H9 (cell line): ENCODE data around the gene SNRNP200. TPM values are rescaled to one million over a fixed set of nuclear protein-coding genes. Genes with fewer than 3 reads are reported as not detected.

Experiments used
- DNase-seq: peaks from one replicate; pipeline ENCODE4 v3.0.0-alpha.2; 2017
- H2AFZ ChIP-seq: one replicate; pipeline ENCODE4 v1.6.1; 2013; ENCODE audit warnings: mild to moderate bottlenecking, low read length, control low read depth, moderate library complexity
- H2AK5ac ChIP-seq: 2 replicates; pipeline ENCODE4 v1.6.1; 2013; ENCODE audit warnings: low read length, control low read depth, mixed read lengths; ENCODE audit not compliant: insufficient read length
- H2BK120ac ChIP-seq: one replicate; pipeline ENCODE4 v1.6.1; 2013; ENCODE audit warnings: low read depth, mild to moderate bottlenecking, low read length, control low read depth, inconsistent platforms; ENCODE audit not compliant: poor library complexity, severe bottlenecking
- H2BK12ac ChIP-seq: 2 replicates; pipeline ENCODE4 v1.6.1; 2013; ENCODE audit warnings: low read length, control low read depth, mixed read lengths, low read depth; ENCODE audit not compliant: insufficient read length
- H2BK15ac ChIP-seq: 2 replicates; pipeline ENCODE4 v1.6.1; 2013; ENCODE audit warnings: low read depth, low read length, control low read depth
- H2BK20ac ChIP-seq: one replicate; pipeline ENCODE4 v1.6.1; 2013; ENCODE audit warnings: low read depth, mild to moderate bottlenecking, low read length, control low read depth, inconsistent platforms; ENCODE audit not compliant: poor library complexity, severe bottlenecking
- H2BK5ac ChIP-seq: 2 replicates; pipeline ENCODE4 v1.6.1; 2013; ENCODE audit warnings: low read length, control low read depth, mixed read lengths; ENCODE audit not compliant: insufficient read length
- H3K14ac ChIP-seq: 2 replicates; pipeline ENCODE4 v1.6.1; 2013; ENCODE audit warnings: low read length, control low read depth; ENCODE audit not compliant: insufficient read depth
- H3K18ac ChIP-seq: 2 replicates; pipeline ENCODE4 v1.6.1; 2013; ENCODE audit warnings: low read depth, mild to moderate bottlenecking, mixed read lengths, low read length, control low read depth; ENCODE audit not compliant: insufficient read length
- H3K23ac ChIP-seq: 2 replicates; pipeline ENCODE4 v1.6.1; 2013; ENCODE audit warnings: low read length, control low read depth, mixed read lengths, low read depth; ENCODE audit not compliant: insufficient read length
- H3K23me2 ChIP-seq: 2 replicates; pipeline ENCODE4 v1.6.1; 2013; ENCODE audit warnings: low read depth, mild to moderate bottlenecking, mixed read lengths, low read length, control low read depth; ENCODE audit not compliant: insufficient read length, poor library complexity, severe bottlenecking
- H3K27ac ChIP-seq: 2 replicates; pipeline ENCODE4 v1.5.1; 2013; ENCODE audit warnings: low read length, control low read depth, mixed read lengths, low read depth; ENCODE audit not compliant: insufficient read length
- H3K27me3 ChIP-seq: 2 replicates; pipeline ENCODE4 v1.6.1; 2013; ENCODE audit warnings: low read length, control low read depth, inconsistent platforms; ENCODE audit not compliant: insufficient read depth
- H3K4ac ChIP-seq: 2 replicates; pipeline ENCODE4 v1.6.1; 2013; ENCODE audit warnings: low read depth, mild to moderate bottlenecking, control low read depth, inconsistent platforms, low read length, moderate library complexity
- H3K4me1 ChIP-seq: 2 replicates; pipeline ENCODE4 v1.6.1; 2013; ENCODE audit warnings: low read length, control low read depth, inconsistent platforms; ENCODE audit not compliant: insufficient read depth
- H3K4me2 ChIP-seq: 2 replicates; pipeline ENCODE4 v1.6.1; 2013; ENCODE audit warnings: low read length, control low read depth, mixed read lengths; ENCODE audit not compliant: insufficient read length, insufficient read depth
- H3K56ac ChIP-seq: 2 replicates; pipeline ENCODE4 v1.6.1; 2013; ENCODE audit warnings: low read depth, mild to moderate bottlenecking, mixed read lengths, low read length, control low read depth; ENCODE audit not compliant: insufficient read length
- H3K79me1 ChIP-seq: 2 replicates; pipeline ENCODE4 v1.6.1; 2013; ENCODE audit warnings: low read depth, mild to moderate bottlenecking, moderate library complexity, low read length, control low read depth, inconsistent platforms; ENCODE audit not compliant: insufficient read depth, poor library complexity, severe bottlenecking
- H3K79me2 ChIP-seq: 2 replicates; pipeline ENCODE4 v1.6.1; 2013; ENCODE audit warnings: low read length, control low read depth, inconsistent platforms; ENCODE audit not compliant: insufficient read depth
- H3K9ac ChIP-seq: 2 replicates; pipeline ENCODE4 v1.6.1; 2013; ENCODE audit warnings: low read length, control low read depth, mixed read lengths; ENCODE audit not compliant: insufficient read length; ENCODE audit errors: extremely low read depth
- H3K9me3 ChIP-seq: one replicate; pipeline ENCODE4 v1.6.1; 2013; ENCODE audit warnings: low read depth, low read length, inconsistent platforms; ENCODE audit not compliant: control insufficient read depth
- H3T11ph ChIP-seq: one replicate; pipeline ENCODE4 v1.6.1; 2013; ENCODE audit warnings: mild to moderate bottlenecking, low read length, control low read depth, inconsistent platforms
- H4K20me1 ChIP-seq: one replicate; pipeline ENCODE4 v1.6.1; 2013; ENCODE audit not compliant: control insufficient read depth, insufficient read length, insufficient read depth
- H4K5ac ChIP-seq: 2 replicates; pipeline ENCODE4 v1.6.1; 2013; ENCODE audit warnings: low read depth, mild to moderate bottlenecking, mixed read lengths, low read length, control low read depth; ENCODE audit not compliant: insufficient read length
- H4K8ac ChIP-seq: replicated peaks from 2 replicates; pipeline ENCODE4 v1.6.1; 2013; ENCODE audit warnings: low read length, control low read depth, mixed read lengths, low read depth; ENCODE audit not compliant: insufficient read length
- H4K91ac ChIP-seq: 2 replicates; pipeline ENCODE4 v1.6.1; 2013; ENCODE audit warnings: low read depth, mild to moderate bottlenecking, moderate library complexity, mixed read lengths, low read length, control low read depth; ENCODE audit not compliant: insufficient read length
- H3K27ac Mint-ChIP-seq, 3 experiments: 2 replicates in 2 of 3; 3 replicates in 1 of 3; pipeline ENCODE4 v1.8.0; 2020 to 2021; ENCODE audit warnings: mixed read lengths in 3 of 3, mild to moderate bottlenecking in 1 of 3, moderate library complexity in 1 of 3
- H3K27me3 Mint-ChIP-seq: 2 replicates; pipeline ENCODE4 v1.8.0; 2021; ENCODE audit warnings: low read depth, mild to moderate bottlenecking, moderate library complexity, mixed read lengths
- H3K36me3 Mint-ChIP-seq, 3 experiments: 2 replicates in 2 of 3; 3 replicates in 1 of 3; pipeline ENCODE4 v1.8.0; 2020 to 2021; ENCODE audit warnings: low read depth in 3 of 3, mixed read lengths in 3 of 3; ENCODE audit not compliant: insufficient read depth in 1 of 3
- H3K4me1 Mint-ChIP-seq, 2 experiments: 2 replicates each; pipeline ENCODE4 v1.8.0; 2020; ENCODE audit warnings: mixed read lengths in 2 of 2
- H3K4me3 Mint-ChIP-seq, 2 experiments: 2 replicates in 1 of 2; 3 replicates in 1 of 2; pipeline ENCODE4 v1.8.0; 2020 to 2021; ENCODE audit warnings: mild to moderate bottlenecking in 2 of 2, mixed read lengths in 2 of 2, moderate library complexity in 1 of 2
- H3K9me3 Mint-ChIP-seq, 2 experiments: 2 replicates in 1 of 2; 3 replicates in 1 of 2; pipeline ENCODE4 v1.8.0; 2020; ENCODE audit warnings: mild to moderate bottlenecking in 2 of 2, mixed read lengths in 2 of 2, moderate library complexity in 1 of 2
- CTCF ChIP-seq: fragments of 200-600 bp; sonication (generic); conservative IDR thresholded peaks from 3 replicates; pipeline ENCODE4 v1.8.0; 2021; ENCODE audit warnings: antibody characterized with exemption, mild to moderate bottlenecking
- WGBS: extraction: QIAGEN DNeasy Blood & Tissue Kit; methylation state at CpG from one replicate; pipeline ENCODE4 v1.1.7; 2013; ENCODE audit warnings: missing lambda C conversion rate, low lambda C conversion rate, mixed read lengths; ENCODE audit not compliant: insufficient read length; ENCODE audit errors: extremely low coverage; 5-methylcytosine and 5-hydroxymethylcytosine counted together
- total RNA-seq: library from RNA; stranded (reverse); gene quantifications from 2 replicates; pipeline ENCODE4 v1.2.1, GENCODE V29; 2021

Gene SNRNP200
- total RNA-seq, 1 experiment from 2014 or later: 215 TPM

GRCh38 chr2:96308248-96308647, 2.9 kb upstream of the SNRNP200 start:
- TF ChIP-seq CTCF: no peak
- Histone ChIP-seq H3K14ac (no peak overlapping the region), H2BK5ac (no peak overlapping the region), H3K9ac (no peak overlapping the region), H4K5ac (no peak overlapping the region), H4K91ac (no peak overlapping the region), H2BK15ac (no peak overlapping the region), H3K18ac (no peak overlapping the region), H3K79me2 (peaks cover 5% of the 10 kb centered on the region; the same call in 1 of the 2 replicates), H3K56ac (no peak overlapping the region), H2AK5ac (no peak overlapping the region), H4K8ac (no peak overlapping the region), H3K23me2 (peaks cover 9% of the 10 kb centered on the region), H2BK12ac (no peak overlapping the region), H2BK120ac (no peak overlapping the region), H3K27ac (no peak overlapping the region), H3T11ph (no peak overlapping the region), H3K4me2 (no peak overlapping the region), H2BK20ac (no peak overlapping the region), H3K23ac (no peak overlapping the region), H3K27me3 (no peaks in the 10 kb centered on the region), H3K9me3 (no peaks in the 10 kb centered on the region), H3K4ac (no peak overlapping the region), H3K79me1 (no peaks in the 10 kb centered on the region), H3K4me1 (peaks cover 3% of the 10 kb centered on the region; the same call in 1 of the 2 replicates), H4K20me1 (no peaks in the 10 kb centered on the region), H2AFZ (no peak overlapping the region)
- no peak for DNase-seq
- no CpG with 5 or more reads among the region's 5 CpGs for WGBS
- Mint-ChIP-seq H3K4me3 (no peak overlapping the region), H3K9me3 (no peaks in the 10 kb centered on the region; a peak in 1 of 5 replicates), H3K4me1 (peaks cover 22 to 25% of the 10 kb centered on the region in 2 experiments), H3K27ac (no peak overlapping the region), H3K27me3 (peaks cover 4% of the 10 kb centered on the region), H3K36me3 (peaks cover 12 to 16% (median 13%) of the 10 kb centered on the region in 3 experiments; a peak in 6 of 7 replicates)
